Fibroblast of lung (primary cell): ENCODE measurements around the gene HCN2.

Source experiments
- EZH2 ChIP-seq: IDR thresholded peaks from 2 replicates; pipeline ENCODE4 v1.5.1; 2012; ENCODE audit warnings: low read length, control low read depth, mild to moderate bottlenecking; ENCODE audit errors: missing control alignments
- TF ChIP-seq, protein P1 (sequence below), 2 donors: IDR thresholded peaks in 1 of 2; conservative IDR thresholded peaks in 1 of 2; 1 replicate in 1 of 2; 2 replicates in 1 of 2; pipeline ENCODE4 v1.5.1; 2011 to 2012; ENCODE audit warnings: low read length in 2 of 2, control low read depth in 1 of 2, inconsistent platforms in 1 of 2, low read depth in 1 of 2, mild to moderate bottlenecking in 1 of 2

DNA sequence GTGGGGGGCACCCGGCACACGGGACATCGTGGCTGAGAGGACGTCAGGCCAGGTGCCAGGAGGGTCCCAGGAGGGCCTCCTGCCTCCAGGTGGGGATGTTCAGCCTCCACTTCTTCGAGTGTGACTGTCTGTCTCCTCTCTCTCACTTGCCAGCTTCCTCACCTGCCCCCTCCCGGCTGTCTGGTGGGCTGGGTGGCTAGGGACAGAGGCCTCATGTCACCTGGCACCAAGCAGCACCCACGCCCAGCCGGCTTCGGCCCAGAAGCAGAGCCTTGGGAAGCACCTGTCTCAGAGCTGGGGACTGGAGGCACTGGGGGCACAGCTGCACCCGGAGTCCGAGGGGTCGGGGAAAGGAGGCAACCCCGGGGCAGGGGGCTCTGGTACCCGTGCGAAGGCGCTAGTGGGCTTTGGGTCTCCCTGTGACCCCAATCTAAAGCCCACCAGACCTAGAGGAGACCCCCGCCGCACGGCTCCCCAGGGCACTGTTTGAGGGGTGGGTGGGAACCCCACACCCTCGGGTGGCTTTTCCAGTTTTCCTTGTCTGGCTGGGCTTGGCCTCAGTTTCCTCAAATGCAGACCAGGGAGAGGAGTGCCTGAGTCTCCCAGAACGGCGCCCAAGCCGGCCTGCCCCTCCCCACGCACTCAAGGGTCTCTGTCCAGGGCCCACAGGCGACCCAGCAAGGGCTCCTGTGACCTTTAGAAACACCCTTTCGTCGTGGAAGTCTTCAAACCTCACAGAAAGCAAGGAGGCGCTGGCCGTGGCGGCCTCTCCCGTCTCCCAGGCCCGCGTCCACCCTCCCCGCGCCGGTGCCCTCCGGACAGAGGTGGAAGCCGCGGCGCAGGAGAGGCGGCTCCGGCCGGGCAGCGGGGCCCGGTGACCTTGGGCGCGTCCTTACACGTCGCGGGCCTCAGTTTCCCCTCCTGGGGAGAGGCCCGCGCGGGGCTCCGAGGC, 664 bp upstream of the HCN2 start:
- TF ChIP-seq, protein P1, sequence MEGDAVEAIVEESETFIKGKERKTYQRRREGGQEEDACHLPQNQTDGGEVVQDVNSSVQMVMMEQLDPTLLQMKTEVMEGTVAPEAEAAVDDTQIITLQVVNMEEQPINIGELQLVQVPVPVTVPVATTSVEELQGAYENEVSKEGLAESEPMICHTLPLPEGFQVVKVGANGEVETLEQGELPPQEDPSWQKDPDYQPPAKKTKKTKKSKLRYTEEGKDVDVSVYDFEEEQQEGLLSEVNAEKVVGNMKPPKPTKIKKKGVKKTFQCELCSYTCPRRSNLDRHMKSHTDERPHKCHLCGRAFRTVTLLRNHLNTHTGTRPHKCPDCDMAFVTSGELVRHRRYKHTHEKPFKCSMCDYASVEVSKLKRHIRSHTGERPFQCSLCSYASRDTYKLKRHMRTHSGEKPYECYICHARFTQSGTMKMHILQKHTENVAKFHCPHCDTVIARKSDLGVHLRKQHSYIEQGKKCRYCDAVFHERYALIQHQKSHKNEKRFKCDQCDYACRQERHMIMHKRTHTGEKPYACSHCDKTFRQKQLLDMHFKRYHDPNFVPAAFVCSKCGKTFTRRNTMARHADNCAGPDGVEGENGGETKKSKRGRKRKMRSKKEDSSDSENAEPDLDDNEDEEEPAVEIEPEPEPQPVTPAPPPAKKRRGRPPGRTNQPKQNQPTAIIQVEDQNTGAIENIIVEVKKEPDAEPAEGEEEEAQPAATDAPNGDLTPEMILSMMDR (conservative IDR thresholded peaks at IDR 0.05 in 1 of 2, IDR thresholded peaks at IDR 0.05 in 1 of 2; ENCODE audit: low read depth in 1 of 2, low read length in 2 of 2) = no peak
- peak; percentile 43 for TF ChIP-seq EZH2
